ENCODE measurements around the gene PTPRN2.

GRCh38 chr7:158428837-158429753 lies 158.5 kb downstream of the PTPRN2 start:
- no peak for TF ChIP-seq EZH2 (IDR thresholded peaks at IDR 0.05; ENCODE audit: borderline replicate concordance, low read length)
- TF ChIP-seq, protein P1, sequence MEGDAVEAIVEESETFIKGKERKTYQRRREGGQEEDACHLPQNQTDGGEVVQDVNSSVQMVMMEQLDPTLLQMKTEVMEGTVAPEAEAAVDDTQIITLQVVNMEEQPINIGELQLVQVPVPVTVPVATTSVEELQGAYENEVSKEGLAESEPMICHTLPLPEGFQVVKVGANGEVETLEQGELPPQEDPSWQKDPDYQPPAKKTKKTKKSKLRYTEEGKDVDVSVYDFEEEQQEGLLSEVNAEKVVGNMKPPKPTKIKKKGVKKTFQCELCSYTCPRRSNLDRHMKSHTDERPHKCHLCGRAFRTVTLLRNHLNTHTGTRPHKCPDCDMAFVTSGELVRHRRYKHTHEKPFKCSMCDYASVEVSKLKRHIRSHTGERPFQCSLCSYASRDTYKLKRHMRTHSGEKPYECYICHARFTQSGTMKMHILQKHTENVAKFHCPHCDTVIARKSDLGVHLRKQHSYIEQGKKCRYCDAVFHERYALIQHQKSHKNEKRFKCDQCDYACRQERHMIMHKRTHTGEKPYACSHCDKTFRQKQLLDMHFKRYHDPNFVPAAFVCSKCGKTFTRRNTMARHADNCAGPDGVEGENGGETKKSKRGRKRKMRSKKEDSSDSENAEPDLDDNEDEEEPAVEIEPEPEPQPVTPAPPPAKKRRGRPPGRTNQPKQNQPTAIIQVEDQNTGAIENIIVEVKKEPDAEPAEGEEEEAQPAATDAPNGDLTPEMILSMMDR (conservative IDR thresholded peaks at IDR 0.05 in 1 of 2, IDR thresholded peaks at IDR 0.05 in 1 of 2; ENCODE audit: extremely low read depth in 1 of 2, insufficient read depth in 1 of 2, low read depth in 1 of 2, low read length in 2 of 2), result no peak

All from mammary epithelial cell (primary cell).